HG02885 (cell line): ENCODE results near the gene KCTD2.
"Not testable (repeated sequence)": the region's sequence is repeated elsewhere in the genome, so short reads cannot be mapped to it uniquely, and the experiment has no call there.

ENCODE experiments used
- ATAC-seq: cut with Tn5 transposase; IDR thresholded peaks from one replicate; pipeline ENCODE4 v1.9.1; 2021; ENCODE audit warnings: mild to moderate bottlenecking; ENCODE audit not compliant: unreplicated experiment, poor library complexity

The KCTD2 gene

DNA sequence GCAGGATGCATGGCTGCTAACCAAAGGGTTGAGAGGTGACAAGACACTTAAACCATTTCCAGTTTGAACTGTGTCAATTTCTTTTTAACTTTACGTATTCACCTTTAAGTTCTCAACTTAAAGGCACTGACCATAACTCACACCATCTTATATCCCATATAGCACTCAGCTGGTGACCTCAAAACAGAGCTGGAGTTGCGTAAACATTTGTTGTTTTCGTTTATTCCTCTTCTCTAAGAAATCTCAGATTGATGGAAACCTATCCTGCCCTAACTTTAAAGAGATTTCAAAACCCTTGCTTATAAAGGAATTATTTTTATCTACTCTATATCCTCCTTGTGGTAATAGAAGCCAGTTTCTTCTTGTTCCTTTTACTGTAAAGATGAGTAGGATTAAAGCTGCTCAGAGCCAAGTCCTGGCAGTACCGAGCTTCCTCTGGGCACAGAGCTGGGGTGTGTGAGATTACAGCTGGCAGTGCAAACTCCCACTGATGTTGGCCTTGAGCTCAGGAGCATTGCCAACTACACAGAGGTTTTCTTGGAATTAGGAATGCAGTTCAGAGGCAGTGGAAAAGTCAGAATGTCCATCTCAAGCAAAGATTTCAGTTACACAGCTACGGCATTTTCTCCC lies 1.3 kb downstream of the KCTD2 start:
- ATAC-seq: no peak

DNA sequence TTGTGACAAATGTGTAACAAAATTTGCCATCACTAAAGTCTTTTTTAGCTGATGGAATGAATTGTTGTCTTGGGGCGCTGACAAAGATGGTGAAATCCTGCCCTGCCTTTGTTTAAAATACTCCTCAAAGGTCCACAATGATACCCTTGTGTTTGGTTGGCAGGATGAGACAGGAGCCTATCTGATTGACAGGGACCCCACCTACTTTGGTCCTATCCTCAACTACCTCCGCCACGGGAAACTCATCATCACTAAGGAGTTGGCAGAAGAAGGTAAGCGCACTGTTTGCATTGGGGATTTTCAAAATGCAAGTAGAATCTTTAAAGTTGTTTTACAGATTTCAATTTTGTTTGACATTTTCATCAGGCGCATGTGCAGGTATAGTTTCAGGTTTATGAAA lies 2.0 kb downstream of the KCTD2 start:
- no peak for ATAC-seq

- ATAC-seq: no peak
Observed at GRCh38 chr17:75049706-75050105, 2.7 kb downstream of the KCTD2 start.

DNA sequence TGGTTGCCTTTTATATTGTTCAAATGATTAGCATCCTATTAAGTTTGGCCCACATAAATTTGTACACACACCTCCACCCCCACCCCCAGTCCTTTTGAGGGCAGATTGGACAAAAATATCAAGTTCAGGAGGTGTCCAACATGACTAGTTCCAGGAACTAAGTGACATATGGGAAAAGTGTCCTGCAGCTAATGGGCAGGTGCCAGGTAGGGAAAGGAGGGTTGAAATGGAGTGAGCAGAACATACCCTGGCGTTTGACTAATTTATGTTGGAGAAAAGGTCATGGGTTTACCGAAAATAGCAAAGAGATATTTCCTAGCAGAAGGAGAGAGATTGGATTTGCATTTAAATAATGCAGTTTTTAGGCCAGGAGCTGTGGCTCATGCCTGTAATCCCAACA lies 4.9 kb downstream of the KCTD2 start:
- no peak for ATAC-seq

- no peak for ATAC-seq
Observed at GRCh38 chr17:75059369-75060345, 12.6 kb downstream of the KCTD2 start.

DNA sequence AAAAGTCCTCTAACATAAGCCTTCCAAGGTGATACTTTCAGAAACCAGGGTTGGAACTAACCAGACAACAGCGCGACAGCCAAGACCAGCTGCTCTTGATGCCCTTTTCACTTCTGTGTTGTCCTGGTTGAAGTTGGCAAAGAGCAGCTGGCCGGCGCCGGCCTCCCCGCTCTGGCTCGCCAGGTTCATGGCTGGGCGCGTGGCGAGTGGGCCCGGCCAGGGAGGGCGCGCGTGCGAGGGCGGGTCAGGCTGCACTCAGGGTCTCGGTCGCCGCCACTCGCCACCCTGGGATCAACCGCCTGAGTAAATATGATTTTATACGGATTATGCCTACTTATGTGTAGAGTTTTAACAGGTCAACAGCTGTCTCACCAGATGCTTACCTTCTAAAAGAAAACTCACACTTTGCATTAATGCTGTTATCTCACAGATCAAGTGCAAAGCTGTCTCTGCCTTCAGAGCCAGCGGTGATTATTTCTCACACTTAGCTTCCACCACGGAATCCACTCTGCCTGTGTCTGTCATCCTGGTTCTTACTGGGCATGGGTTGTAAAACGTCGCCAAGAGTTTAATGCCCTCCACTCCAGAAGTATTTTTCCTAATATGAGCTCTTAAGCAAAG lies 13.5 kb downstream of the KCTD2 start:
- no peak for ATAC-seq

DNA sequence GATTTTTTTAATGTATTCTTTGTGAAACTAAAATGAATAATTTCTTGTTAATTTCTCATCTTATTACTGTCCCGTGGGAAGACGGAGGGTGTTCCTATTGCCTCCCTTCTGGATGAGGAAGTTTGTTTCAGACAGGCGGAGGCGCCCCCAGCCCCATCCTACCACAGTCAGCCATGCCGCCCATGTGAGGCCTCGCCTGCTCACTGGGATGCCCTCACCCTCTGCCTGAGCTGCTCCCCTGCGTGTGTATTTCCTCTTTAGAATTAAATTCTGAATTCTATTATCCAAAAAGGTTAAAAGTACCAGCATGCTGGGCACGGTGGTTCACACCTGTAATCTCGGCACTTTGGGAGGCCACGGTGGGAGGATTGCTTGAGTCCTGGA lies 14.0 kb downstream of the KCTD2 start:
- no peak for ATAC-seq

DNA sequence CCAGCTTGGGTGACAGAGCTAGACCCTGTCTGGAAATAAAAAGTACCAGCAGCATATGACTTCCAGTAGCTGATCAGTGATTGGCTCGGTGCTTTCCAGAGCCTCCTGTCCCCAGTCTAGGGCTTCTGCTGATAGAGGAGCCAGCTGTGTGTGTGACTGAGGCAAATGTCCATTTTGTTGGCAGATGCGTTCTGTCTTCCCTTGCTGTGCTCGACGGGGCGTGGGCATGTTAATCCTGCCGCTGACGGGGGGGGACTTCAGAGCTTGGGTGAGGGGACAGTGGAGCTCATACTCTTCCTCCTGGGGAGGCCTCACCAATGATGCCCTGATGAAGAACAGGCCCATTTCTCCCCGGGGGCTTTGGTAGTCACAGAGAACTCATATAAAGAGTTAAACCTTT lies 14.6 kb downstream of the KCTD2 start:
- ATAC-seq: no peak

DNA sequence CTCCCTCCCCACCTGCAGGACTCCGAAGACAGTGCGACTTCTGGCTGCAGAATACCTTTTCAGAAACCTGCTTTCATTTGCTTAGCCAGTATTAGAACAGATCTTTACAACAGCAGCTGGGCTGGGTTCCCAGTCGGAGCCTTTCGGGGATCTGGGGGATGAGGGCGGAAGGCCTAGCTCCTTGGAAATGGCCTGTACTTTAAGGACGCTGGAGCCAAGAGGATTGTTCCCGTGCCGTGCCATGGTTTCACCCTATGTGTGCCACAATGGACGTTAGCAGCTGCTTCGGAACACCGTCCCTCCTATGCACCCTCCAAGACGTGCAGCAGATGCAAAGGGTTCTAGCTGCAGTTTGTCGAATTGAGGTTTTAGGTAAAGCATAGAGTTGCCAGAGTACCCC lies 16.2 kb downstream of the KCTD2 start:
- ATAC-seq: no peak

DNA sequence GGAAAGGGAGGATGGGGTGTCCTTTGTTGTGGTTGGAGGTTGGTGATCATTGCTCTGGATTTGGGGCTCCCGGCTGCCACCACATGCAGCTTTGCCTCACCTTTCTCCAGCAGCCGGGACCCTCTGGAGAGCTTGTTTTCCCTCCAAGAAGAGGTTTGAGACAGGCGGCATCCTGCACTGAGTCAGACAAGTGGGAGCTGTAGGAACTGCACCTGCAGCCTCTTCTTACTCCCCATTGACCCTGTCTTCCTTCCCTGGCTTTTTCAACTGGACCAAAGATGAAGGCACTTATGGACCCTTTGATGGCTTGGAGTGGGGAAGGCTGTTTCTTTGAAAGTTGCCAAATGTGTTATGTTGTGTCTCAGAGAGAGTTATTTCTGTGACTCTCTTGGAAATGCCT lies 16.6 kb downstream of the KCTD2 start:
- ATAC-seq: no peak

- ATAC-seq: no peak
Observed at GRCh38 chr17:75064040-75064439, 17.0 kb downstream of the KCTD2 start.

DNA sequence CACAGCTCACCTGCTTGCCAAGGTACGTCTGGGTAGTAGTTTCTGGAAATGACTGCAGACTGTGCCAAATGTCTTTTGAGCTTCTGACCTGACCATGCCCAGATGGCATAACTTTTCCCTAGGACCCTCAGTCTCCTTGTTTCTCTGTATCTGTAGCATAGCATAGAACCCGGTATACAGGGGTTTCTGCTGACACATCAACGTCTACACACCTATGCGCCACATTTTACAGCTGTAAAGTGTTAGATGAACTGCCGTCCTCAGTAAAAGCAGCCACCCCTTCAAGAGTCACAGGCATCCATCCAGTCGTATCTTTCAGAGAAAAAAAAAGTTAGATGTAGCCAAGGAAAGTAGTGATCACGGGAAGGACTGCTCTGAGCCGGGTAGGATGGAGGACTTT lies 17.4 kb downstream of the KCTD2 start:
- no peak for ATAC-seq

DNA sequence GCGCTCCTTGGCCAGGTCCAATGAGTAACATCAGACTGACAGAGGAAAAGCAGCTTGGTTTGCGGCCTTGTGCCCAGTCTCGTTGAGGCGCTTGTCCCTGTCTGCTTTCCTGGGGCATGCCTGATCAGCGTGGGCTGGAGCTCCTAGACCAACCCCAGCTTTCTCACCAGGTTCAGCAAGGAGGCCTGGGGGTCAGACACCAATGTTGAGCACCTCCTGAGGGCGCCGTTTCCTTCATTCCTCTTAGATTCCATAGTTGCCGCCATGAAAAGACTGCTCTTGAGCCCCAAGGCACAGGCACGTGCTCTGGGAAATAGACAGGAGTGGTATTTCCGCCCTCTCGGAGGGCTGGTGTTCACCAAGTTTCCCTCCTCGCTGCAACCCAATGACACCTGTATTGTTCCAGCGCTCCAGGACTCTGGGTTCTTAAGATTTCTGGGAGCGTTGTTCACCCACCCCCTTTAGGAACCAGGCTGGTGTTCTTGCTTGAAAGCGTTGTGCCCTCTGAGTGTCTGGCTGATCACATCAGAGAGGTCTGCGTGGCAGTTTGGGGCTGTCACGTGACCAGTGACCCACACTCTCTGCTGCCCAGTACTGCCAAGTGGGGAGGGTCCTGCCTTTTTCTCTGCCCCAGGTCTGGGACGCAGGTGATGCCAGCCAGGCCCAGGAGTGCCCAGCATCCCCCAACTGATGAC lies 18.0 kb downstream of the KCTD2 start:
- no peak for ATAC-seq

DNA sequence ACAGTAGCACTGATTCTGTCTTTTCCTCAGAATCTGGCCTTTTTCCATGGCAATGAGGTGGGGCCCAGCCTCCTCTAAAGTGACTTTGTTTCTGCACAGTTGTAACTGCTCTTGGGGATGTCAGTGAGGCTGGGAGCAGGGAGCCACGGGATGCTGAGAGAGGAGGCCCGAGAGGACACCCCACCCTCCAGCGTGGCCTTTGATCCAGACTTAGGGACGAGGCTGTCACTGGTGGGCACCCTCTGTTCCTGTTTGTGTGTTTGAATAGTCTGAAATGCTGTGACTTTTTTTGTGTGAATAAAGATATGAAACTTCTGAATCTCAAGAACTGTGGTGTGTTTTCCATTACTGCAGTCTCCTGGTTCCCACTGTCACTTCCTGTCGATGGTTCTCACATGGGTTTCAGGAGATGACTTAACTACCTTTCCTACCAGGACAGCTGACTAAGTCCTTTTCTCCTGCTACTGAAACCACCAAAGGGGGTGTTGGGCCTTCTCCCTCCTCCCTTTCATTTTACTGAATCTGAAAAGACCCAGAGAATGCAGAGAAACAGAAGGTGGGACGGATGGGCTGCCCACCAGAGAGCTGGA lies 18.6 kb downstream of the KCTD2 start:
- ATAC-seq: no peak

DNA sequence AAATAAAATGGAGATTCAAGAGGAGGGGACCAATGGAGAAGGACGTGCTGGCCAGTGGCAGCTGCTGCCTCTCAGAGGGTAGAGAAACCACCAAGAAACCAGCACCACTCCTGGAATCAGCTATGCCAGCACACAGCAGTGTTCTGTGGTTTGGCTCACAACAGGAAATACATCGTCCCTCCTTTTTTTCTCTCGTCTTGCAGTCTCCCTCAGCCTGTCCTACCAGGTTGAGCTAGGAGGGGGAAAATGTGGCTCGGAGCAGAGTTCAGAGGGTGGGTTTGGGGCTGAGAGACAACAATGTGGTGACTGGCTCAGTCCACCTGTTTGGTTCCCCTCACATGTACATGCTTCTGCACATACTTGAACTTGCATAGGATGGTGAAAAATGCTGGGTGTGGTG lies 20.8 kb downstream of the KCTD2 start:
- no peak for ATAC-seq

DNA sequence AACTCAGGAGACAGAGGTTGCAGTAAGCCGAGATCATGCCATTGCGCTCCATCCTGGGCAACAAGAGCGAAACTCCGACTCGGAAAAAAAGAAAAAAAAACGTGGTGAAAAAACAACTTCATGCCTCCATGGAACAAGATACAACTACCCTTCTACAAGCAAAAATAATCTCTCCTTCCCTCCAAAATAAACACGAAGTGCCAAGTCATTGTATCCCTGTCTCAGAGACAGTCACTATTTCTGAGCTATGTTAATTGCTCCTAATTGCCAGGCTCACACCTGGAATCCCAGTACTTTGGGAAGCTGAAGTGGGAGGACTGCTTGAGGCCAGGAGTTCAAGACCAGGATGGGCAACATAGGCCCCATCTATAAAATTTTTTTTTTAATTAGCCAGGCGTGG lies 21.7 kb downstream of the KCTD2 start:
- ATAC-seq: no peak

DNA sequence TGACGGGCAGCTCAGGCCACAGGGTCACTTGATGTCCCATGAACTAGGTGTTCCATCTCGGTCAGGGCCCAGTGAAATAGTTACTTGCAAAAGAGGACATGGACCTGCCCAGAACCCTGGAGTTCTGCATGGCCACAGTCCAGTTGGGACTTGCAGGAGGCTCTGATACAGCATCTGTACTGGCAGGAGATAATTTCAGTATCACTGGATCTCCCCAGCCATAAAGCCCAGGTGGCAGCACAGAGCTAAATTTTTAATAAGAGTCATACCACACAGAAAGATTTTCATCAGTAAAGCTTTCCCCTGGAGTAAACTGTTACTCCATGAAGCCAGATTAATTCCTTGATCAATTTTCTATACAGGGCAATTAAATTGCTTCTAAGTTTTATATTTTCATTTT lies 22.8 kb downstream of the KCTD2 start:
- no peak for ATAC-seq

GRCh38 chr17:75071478-75072271 lies 24.6 kb downstream of the KCTD2 start:
- not testable (repeated sequence) for ATAC-seq

DNA sequence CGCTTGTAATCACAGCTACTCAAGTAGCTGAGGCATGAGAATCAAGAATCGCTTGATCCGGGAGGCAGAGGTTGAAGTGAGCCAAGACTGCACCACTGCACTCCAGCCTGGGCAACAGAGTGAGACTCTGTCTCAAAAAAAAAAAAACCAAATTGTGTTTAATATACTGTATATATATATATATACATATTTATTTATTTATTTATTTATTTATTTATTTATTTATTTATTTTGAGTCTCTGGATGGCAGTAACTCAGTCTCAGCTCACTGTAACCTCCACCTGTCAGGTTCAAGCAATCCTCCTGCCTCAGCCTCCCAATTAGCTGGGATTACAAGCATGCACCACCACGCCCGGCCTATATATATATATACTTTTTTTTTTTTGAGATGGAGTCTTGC lies 25.9 kb downstream of the KCTD2 start:
- ATAC-seq: not testable (repeated sequence)

DNA sequence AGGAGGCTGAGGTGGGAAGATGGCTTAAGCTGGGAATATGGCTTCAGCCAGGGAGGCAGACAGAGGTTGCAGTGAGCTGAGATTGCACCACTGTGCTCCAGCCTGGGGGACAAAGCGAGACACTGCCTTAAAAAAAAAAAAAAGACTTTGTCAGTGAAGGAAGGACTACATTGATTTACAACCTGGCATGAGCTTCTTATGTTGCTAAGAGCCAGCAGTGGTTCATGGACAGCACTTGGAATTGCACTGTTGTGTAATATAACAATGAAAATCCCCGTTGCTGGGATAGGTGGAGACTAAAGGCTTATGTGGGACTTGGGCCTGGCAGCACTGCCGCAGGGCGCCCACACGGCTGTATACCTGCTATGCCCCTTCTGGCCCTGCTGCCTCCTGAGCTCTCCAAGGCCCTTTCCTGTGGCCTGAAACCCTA lies 26.6 kb downstream of the KCTD2 start:
- ATAC-seq: no peak
